Activated CD4-positive, alpha-beta T cell treated with anti-CD3 and anti-CD28 coated beads, Interleukin-2, amount 10 ng/mL, durations not matched to agents 7 days and 5 days (primary cell): ENCODE results near the gene REEP6. TPM values are rescaled to one million over a fixed set of nuclear protein-coding genes. Genes with fewer than 3 reads are reported as not detected.

Experiments
- CTCF ChIA-PET: fragments of 350-600 bp; sonication (Branson Sonifier 250); formaldehyde crosslinking; loops from one replicate; lab custom pipeline; 2021; ENCODE audit warnings: antibody characterized with exemption; lab: Charles Lee
- POLR2A ChIA-PET: fragments of 350-600 bp; sonication (Branson Sonifier 250); formaldehyde crosslinking; loops from one replicate; lab custom pipeline; 2021; ENCODE audit warnings: antibody characterized with exemption; lab: Charles Lee
- DNase-seq: peaks from one replicate; pipeline ENCODE4 v3.0.0-alpha.2; 2020
- H3K27ac Mint-ChIP-seq: one replicate; pipeline ENCODE4 v1.8.0; 2021; ENCODE audit warnings: mild to moderate bottlenecking, moderate library complexity, mixed read lengths
- H3K27me3 Mint-ChIP-seq: one replicate; pipeline ENCODE4 v1.8.0; 2021; ENCODE audit warnings: mixed read lengths
- H3K36me3 Mint-ChIP-seq: one replicate; pipeline ENCODE4 v1.8.0; 2021; ENCODE audit warnings: low read depth, mixed read lengths
- H3K4me1 Mint-ChIP-seq: one replicate; pipeline ENCODE4 v1.8.0; 2021; ENCODE audit warnings: mixed read lengths
- H3K4me3 Mint-ChIP-seq: one replicate; pipeline ENCODE4 v1.8.0; 2021; ENCODE audit warnings: mild to moderate bottlenecking, moderate library complexity, mixed read lengths
- H3K9me3 Mint-ChIP-seq: one replicate; pipeline ENCODE4 v1.8.0; 2021; ENCODE audit warnings: mixed read lengths
- total RNA-seq, 2 experiments: library from RNA; stranded (reverse); gene quantifications; one replicate each; pipeline ENCODE4 v1.2.3, GENCODE V29; 2021

Gene REEP6
- total RNA-seq, 2 experiments from 2014 or later: 1.6 to 1.8 TPM

DNA sequence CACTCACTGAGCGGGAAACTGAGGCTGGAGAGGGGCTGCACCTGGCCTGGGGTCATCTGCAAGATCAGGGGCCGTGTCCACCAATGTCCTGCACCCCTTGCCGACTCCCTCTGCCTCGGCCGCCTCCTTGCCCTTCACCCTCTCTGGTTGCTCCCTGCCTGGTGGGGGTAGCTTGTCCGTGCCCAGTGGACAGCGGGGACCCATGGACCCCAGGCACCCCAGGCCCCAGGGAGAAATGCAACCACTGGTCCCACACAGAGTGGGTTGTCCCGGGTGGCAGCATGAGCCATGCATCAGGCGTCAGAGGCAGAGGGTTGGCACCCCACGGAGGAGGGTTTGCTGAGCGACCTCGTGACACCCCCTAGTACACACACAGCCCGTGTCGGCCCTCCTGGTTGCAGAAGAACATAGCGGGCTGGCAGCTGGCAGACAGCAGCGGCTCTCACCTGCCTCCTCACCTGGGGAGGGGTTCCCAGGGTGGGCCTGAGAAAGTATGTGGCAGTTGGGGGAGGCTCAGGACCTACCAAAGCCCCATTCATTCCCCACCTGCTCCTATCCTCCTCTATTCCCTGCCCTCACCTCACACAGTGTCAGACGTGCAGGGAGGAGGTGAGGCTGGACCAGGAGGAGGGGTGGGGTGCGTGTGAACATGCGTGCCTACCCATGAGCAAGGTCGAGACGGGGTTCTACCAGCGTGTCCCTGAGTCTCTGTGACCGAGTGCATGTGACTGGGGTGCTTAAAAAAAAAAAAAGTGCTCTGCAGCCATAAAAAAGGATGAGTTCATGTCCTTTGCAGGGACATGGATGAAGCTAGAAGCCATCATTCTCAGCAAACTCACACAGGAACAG lies 13.2 kb downstream of the REEP6 start:
- POLR2A ChIA-PET: no interaction called here
- H3K9me3 Mint-ChIP-seq: no peaks in the 10 kb centered on the region
- H3K36me3 Mint-ChIP-seq: no peaks in the 10 kb centered on the region
- H3K27me3 Mint-ChIP-seq: peaks cover 18% of the 10 kb centered on the region
- DNase-seq: no peak
- no peak overlapping the region for H3K4me3 Mint-ChIP-seq
- no peak overlapping the region for H3K27ac Mint-ChIP-seq
- H3K4me1 Mint-ChIP-seq: peaks cover 10% of the 10 kb centered on the region
- CTCF ChIA-PET: interaction anchor here (0.9 to 1.2 kb wide), 2 partner anchors 9 to 322 kb away, joined by 3 read pairs; no protein-coding TSS in a partner anchor

DNA sequence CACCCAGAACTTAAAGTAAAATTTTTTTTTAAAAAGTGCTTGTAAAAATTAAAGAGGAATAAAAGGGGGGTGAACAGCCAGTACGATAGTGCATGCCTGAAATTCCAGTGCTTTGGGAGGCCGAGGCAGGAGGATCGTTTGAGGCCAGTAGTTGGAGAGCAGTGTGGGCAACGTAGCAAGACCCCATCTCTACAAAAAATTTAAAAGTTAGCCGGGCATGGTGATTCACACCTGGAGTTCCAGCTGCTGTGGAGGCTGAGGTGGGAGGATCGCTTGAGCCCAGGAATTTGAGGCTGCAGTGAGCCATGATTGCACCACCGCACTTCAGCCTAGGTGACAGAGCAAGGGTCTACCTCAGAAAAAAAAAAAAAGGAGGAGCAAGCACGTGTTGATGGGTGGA lies 14.0 kb downstream of the REEP6 start:
- Mint-ChIP-seq H3K4me1 (peaks cover 10% of the 10 kb centered on the region), H3K27ac (no peak overlapping the region), H3K27me3 (peaks cover 24% of the 10 kb centered on the region), H3K36me3 (no peaks in the 10 kb centered on the region), H3K4me3 (no peak overlapping the region), H3K9me3 (no peaks in the 10 kb centered on the region)
- CTCF ChIA-PET: no interaction called here
- no peak for DNase-seq
- POLR2A ChIA-PET: no interaction called here

DNA sequence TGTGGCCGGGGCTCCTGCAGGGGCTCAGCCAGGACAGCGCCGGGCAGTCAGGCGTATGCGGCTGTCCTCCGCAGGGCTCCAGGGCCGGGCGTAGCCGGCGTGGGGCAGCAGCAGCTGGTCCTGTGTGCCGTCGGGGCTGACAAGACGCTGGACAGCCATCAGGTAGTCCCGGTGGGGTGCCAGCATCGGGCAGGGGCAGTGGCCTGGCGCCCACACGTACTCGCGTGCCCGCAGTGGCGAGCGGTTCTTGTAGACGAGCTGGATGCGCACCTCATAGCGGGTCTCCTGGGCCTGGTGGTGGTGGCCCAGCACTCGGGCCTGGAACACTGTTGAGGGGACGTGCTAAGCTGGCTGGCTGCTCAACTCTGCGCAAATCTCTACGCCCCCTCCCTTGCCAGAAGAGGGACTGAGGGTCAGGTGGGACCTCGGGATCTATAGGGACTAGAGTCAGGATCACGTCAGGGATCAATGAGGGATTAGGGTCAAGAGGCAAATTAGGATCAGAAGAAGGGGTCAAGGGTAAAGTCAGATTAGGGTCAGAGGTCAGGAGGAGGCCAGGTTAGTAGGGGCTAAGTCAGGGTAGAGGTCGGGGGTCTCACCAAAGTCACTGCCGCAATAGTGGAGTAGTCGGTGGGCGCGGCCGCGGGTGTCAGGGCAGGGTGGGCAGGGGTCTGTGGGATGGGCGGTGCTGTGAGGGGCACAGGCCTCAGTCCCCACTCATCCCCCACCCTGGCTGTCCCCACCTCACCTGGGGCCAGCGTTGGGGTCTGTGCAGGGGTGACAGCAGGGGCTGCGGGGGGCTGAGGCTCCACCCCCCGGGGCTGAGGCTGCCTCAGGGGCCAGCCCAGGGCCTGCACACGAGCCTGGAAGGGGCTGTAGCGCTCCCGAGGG lies 15.3 kb downstream of the REEP6 start:
- Mint-ChIP-seq H3K9me3 (no peaks in the 10 kb centered on the region), H3K36me3 (no peaks in the 10 kb centered on the region), H3K4me3 (no peak overlapping the region), H3K27ac (no peak overlapping the region), H3K27me3 (peaks cover 32% of the 10 kb centered on the region), H3K4me1 (peaks cover 12% of the 10 kb centered on the region)
- ChIA-PET POLR2A (no interaction called here), CTCF (interaction anchor here (1.0 kb wide), 1 partner anchor 63 kb away, joined by 4 read pairs; no protein-coding TSS in a partner anchor)
- no peak for DNase-seq

DNA sequence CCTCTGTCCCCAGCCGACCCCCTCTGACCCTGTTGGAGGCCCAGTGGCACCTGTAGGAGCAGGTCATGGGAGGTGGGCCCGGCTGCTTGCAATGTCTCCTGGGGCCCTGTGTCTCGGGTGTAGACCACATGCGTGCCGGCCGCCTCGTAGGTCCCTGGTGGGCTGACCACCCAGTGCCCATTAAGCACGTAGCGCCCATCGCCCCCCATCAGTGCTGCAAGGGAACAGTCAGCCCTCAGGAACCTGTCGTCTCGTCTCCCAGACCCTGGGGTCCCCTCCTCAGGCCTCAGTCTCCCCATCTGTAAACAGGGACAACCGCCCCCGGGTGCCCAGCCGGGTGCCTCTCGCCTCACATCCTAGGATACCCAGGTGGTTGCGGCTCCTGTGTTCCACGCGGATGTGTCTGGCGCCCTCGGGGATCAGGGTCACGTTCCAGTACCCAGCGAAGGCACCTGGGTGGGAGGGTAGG lies 16.2 kb downstream of the REEP6 start:
- no peaks in the 10 kb centered on the region for H3K9me3 Mint-ChIP-seq
- H3K4me3 Mint-ChIP-seq: no peak overlapping the region
- no peak for DNase-seq
- peaks cover 14% of the 10 kb centered on the region for H3K4me1 Mint-ChIP-seq
- H3K27ac Mint-ChIP-seq: no peak overlapping the region
- peaks cover 34% of the 10 kb centered on the region for H3K27me3 Mint-ChIP-seq
- CTCF ChIA-PET: interaction anchor here (0.6 kb wide), 1 partner anchor 569 kb away, joined by 3 read pairs; no protein-coding TSS in a partner anchor
- POLR2A ChIA-PET: no interaction called here
- no peaks in the 10 kb centered on the region for H3K36me3 Mint-ChIP-seq

DNA sequence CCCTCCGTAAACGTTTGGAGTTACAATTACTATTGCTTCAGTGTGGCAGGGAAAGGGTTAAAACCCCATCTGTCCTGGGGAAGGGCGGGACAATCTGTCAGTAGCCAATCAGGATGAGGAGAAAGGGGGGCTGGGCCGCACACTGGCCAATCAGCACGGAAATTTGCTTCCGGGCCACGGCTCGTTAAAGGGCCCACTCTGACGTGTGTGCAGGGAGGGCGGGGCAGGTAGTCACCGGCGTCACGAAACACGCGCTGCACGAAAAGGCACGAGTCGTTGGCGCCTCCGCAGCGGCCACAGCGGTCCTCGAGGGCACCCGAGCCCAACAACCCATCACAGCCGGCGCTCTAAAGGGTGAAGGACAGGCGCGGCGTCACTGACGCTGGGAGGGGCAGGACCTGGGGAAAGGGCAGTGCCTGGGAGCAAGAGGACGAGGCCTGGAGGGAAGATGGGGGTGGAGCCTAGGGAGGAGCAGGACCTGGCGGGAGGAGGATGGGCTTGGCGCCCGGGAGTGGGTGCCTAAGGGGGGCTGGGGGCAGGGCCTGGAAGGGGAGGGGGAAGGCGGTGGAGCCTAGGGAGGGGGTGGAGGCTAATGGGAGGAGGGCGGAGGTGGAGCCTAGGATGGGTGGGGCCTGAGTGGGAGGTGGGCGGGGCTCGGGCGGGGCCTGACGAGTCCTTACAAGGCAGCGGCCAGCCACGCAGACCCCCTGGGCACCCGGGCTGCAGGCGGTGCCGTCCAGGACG lies 17.0 kb downstream of the REEP6 start:
- Mint-ChIP-seq H3K9me3 (no peaks in the 10 kb centered on the region), H3K27ac (peak overlapping the region; percentile 93), H3K27me3 (peaks cover 32% of the 10 kb centered on the region), H3K36me3 (no peaks in the 10 kb centered on the region), H3K4me1 (peaks cover 19% of the 10 kb centered on the region), H3K4me3 (peak overlapping the region; percentile 77)
- ChIA-PET POLR2A (no interaction called here), CTCF (interaction anchor here (0.6 kb wide), 1 partner anchor 570 kb away, joined by 3 read pairs; no protein-coding TSS in a partner anchor)
- peak; percentile 88 for DNase-seq

DNA sequence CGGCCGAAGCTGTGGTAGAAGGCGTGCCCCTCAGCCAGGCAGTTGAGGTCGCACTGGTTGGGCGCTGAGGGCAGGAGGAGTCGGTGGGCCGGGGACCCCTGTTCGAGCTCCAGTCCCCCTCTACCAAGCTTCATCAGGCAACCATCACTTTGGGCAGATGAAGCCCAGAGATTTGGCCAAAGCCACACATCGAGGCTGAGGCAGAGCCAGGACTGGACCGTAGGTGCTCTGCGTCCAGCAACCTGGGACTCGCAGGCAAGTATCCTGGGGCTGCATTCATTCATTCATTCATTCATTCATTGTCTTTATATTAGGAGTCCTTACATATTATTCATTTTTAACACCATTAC lies 17.5 kb downstream of the REEP6 start:
- POLR2A ChIA-PET: no interaction called here
- no peaks in the 10 kb centered on the region for H3K36me3 Mint-ChIP-seq
- no peak overlapping the region for H3K27ac Mint-ChIP-seq
- peaks cover 18% of the 10 kb centered on the region for H3K4me1 Mint-ChIP-seq
- H3K27me3 Mint-ChIP-seq: peaks cover 30% of the 10 kb centered on the region
- DNase-seq: no peak
- no peak overlapping the region for H3K4me3 Mint-ChIP-seq
- H3K9me3 Mint-ChIP-seq: no peaks in the 10 kb centered on the region
- CTCF ChIA-PET: no interaction called here

DNA sequence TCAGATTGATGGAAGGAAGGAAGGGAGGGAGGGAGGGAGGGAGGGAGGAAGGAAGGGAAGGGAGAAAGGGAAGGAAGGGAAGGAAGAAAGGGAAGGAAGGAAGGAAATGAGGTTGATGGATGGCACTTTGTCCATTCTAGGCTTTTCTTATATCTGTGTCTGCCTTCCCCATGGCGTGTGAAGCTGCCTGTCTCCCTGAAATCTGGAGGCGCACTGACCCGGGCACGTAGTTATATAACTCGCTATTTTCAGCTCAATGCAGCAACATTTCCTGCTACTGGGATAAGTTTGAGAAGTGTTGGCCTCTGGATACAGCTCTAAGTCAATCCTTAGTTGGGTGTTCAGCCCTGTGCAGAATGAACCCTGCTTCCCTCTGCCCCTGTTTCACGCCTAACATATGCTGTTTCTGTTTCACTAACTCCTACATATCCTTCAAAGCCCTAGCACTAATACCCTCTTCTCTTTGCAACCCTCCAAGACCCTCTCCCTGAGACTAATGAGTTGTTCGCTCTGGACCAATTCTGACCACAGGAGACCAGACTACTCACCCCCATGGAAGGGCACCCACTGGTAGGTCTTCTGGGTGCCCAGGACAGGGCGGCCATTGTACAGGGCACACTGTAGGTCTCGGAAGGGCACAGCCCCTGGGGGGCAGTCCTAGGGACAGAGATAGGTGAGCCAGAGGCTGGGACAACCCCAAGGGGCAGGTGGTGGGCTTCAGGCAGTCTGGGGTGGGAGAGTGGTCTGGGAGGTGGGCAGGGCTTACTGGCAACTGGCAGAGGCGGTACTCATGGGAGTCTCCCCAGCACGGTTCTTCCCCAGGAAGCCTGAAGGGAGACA lies 18.8 kb downstream of the REEP6 start:
- no peak overlapping the region for H3K4me3 Mint-ChIP-seq
- no peaks in the 10 kb centered on the region for H3K36me3 Mint-ChIP-seq
- POLR2A ChIA-PET: no interaction called here
- no peak for DNase-seq
- H3K27ac Mint-ChIP-seq: no peak overlapping the region
- H3K4me1 Mint-ChIP-seq: peaks cover 18% of the 10 kb centered on the region
- no peaks in the 10 kb centered on the region for H3K9me3 Mint-ChIP-seq
- H3K27me3 Mint-ChIP-seq: peaks cover 23% of the 10 kb centered on the region
- CTCF ChIA-PET: no interaction called here

DNA sequence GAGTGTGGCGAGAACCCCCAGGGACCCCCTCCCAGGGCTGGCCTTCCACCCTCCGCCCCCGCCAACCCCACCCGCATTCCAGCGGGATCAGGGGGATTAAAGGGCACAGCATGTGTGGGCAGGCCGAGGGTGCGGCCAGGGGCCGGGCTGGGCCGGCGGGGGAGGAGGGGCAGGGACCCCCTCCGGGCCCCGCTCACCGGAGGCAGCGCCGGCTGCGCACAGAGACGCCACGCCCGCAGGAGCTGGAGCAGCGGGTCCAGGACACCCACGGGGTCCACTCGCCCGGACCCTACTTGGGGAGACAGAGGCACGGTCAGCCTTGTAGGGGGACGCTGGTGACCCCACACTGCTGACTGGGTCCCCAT lies 19.4 kb downstream of the REEP6 start:
- Mint-ChIP-seq H3K36me3 (no peaks in the 10 kb centered on the region), H3K4me1 (peaks cover 18% of the 10 kb centered on the region), H3K27me3 (peaks cover 23% of the 10 kb centered on the region), H3K4me3 (no peak overlapping the region), H3K27ac (no peak overlapping the region), H3K9me3 (no peaks in the 10 kb centered on the region)
- POLR2A ChIA-PET: no interaction called here
- CTCF ChIA-PET: no interaction called here
- no peak for DNase-seq

DNA sequence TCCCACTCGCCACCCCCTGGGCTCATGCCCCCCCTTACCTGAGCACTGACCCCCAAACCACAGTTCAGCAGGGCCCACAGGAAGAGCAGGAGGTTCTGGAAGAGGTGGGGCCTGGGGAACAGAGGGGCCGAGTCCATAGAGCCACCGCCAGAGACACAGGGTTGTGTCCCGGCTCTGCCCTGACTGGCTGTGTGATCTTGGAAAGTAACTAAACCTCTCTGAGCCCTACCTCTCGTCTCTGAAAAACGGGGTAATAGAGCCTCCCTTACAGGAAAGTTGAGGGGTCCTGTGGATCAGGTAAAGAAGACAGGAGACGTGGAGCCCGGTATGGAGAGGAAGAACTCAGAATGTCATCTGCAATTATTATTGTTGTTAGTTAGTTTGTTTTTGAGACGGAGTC lies 19.8 kb downstream of the REEP6 start:
- Mint-ChIP-seq H3K4me1 (peaks cover 18% of the 10 kb centered on the region), H3K4me3 (no peak overlapping the region), H3K36me3 (no peaks in the 10 kb centered on the region), H3K27me3 (peaks cover 23% of the 10 kb centered on the region), H3K27ac (no peak overlapping the region), H3K9me3 (no peaks in the 10 kb centered on the region)
- CTCF ChIA-PET: no interaction called here
- DNase-seq: no peak
- POLR2A ChIA-PET: no interaction called here

DNA sequence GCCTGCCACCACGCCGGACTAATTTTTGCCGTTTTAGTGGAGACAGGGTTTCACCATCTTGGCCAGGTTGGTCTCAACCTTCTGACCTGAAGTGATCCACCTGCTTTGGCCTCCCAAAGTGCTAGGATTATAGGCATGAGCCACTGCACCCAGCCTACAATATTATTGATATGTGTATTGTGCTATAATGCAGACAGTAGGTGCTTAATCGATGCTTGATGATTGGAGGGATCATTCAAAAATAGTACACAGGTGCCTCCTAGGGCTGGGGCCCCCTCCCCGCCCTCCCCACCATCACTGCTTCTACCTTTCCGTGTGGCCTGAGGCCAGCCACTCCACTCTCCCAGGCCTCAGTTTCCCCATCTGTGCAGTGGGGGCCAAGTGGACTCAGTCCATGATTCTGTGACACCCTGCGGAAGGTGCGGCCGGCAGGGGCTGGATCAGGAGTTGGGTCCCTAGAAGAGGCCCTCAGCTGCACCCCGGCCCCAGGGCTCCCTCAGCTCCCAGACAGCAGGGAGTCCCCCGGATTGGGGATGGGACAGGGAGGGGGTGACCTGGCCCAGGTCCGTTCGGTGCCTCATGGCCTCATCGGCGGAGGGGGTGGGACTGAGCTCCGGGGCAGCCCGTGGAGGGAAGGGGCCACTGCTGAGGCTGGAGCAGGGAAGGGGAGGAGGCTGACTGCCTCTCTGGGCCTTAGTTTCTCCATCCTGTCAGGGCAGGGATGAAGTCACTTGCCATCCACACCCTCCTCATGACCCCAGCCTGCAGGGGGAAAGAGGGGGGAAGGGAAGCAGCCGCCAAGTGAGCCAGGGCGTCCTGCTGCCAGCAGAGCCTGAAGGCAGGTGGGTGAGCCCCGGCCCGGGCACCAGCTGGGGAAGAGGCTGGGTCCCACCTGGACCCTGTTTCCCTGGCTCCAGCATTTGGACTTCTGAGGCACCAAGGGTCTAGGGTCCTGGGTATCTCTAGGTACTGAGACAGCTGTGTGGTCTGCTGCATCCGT lies 20.6 kb downstream of the REEP6 start:
- H3K9me3 Mint-ChIP-seq: no peaks in the 10 kb centered on the region
- no peak for DNase-seq
- peak overlapping the region; percentile 65 for H3K4me3 Mint-ChIP-seq
- POLR2A ChIA-PET: no interaction called here
- no peak overlapping the region for H3K27ac Mint-ChIP-seq
- H3K4me1 Mint-ChIP-seq: peaks cover 16% of the 10 kb centered on the region
- peaks cover 25% of the 10 kb centered on the region for H3K27me3 Mint-ChIP-seq
- H3K36me3 Mint-ChIP-seq: no peaks in the 10 kb centered on the region
- CTCF ChIA-PET: interaction anchor here (0.6 to 1.0 kb wide), 2 partner anchors 12 to 48 kb away, joined by 3 to 4 read pairs; partner anchors contain the start of gene PLK5
